ENCODE data around the gene ST8SIA6.

GRCh38 chr10:17396004-17396403, 58.4 kb downstream of the ST8SIA6 start:
- TF ChIP-seq CTCF (IDR thresholded peaks at IDR 0.05): no peak
- TF ChIP-seq POLR2A (IDR thresholded peaks at IDR 0.05): no peak
